Gastrocnemius medialis (tissue), 4 donors: ENCODE results near the gene TYSND1. TPM values are rescaled to one million over a fixed set of nuclear protein-coding genes. Genes with fewer than 3 reads are reported as not detected.

ENCODE experiments used
- ATAC-seq, 2 donors: fragments of 150-250 bp; one replicate each; pipeline ENCODE4 v1.9.1; 2016
- DNase-seq, 2 donors: peaks; one replicate each; pipeline ENCODE4 v3.0.0-alpha.2; 2019
- H3K27ac ChIP-seq, 4 donors: fragments of 200-600 bp; sonication (generic); 1 replicate in 1 of 4; 2 replicates in 3 of 4; pipeline ENCODE4 v1.5.1; 2016 to 2018; ENCODE audit warnings: mild to moderate bottlenecking in 2 of 4, moderate library complexity in 1 of 4
- H3K27me3 ChIP-seq, 3 donors: fragments of 200-600 bp; sonication (generic) in 2 of 3; 1 replicate in 1 of 3; 2 replicates in 2 of 3; pipeline versions ENCODE4 v1.5.1 to v1.6.0; 2016 to 2019; ENCODE audit warnings: mild to moderate bottlenecking in 1 of 3, moderate library complexity in 1 of 3
- H3K36me3 ChIP-seq, 2 donors: fragments of 200-600 bp; sonication (generic) in 1 of 2; one replicate each; pipeline ENCODE4 v1.5.1; 2017 to 2018
- H3K4me1 ChIP-seq, 2 donors: fragments of 200-600 bp; sonication (generic) in 1 of 2; one replicate each; pipeline ENCODE4 v1.5.1; 2016 to 2017; ENCODE audit warnings: mild to moderate bottlenecking in 2 of 2
- H3K4me3 ChIP-seq, 4 donors: fragments of 200-600 bp; sonication (generic) in 3 of 4; 1 replicate in 1 of 4; 2 replicates in 3 of 4; pipeline ENCODE4 v1.5.1; 2016 to 2019; ENCODE audit warnings: mild to moderate bottlenecking in 2 of 4
- H3K9me3 ChIP-seq, 3 donors: fragments of 200-600 bp; sonication (generic) in 2 of 3; 1 replicate in 1 of 3; 2 replicates in 2 of 3; pipeline ENCODE4 v1.5.1; 2016 to 2019
- CTCF ChIP-seq, 5 experiments: fragments of 450-650 bp in 3 of 5; fragments of 200-600 bp in 2 of 5; sonication (generic) in 2 of 5; IDR thresholded peaks in 4 of 5; conservative IDR thresholded peaks in 1 of 5; 1 replicate in 4 of 5; 2 replicates in 1 of 5; pipeline ENCODE4 v1.5.1; 2016 to 2019; ENCODE audit warnings: antibody characterized with exemption in 5 of 5, mild to moderate bottlenecking in 3 of 5, moderate library complexity in 3 of 5
- POLR2A ChIP-seq, 2 donors: fragments of 450-650 bp; IDR thresholded peaks; one replicate each; pipeline ENCODE4 v1.6.1; 2017; ENCODE audit warnings: antibody characterized with exemption in 2 of 2, mild to moderate bottlenecking in 2 of 2, moderate library complexity in 2 of 2
- in situ Hi-C, 4 donors: fragments of 200-750 bp; cut with MboI; loops; one replicate each; pipeline versions ENCODE4 v1.15.0 to v1.8.0; 2017; ENCODE audit warnings: low sequenced_read_pairs in 4 of 4
- intact Hi-C: fragments of 100-400 bp; cut with DNase I; formaldehyde crosslinking; loops from one replicate; pipeline ENCODE4 v1.15.1; 2023; ENCODE audit warnings: low total_unique reads
- total RNA-seq, 4 donors: library from RNA; depleted of rRNA; stranded (reverse); fragments of >200 nt; gene quantifications; one replicate each; pipeline versions ENCODE4 v1.1.0 to v1.2.3, GENCODE V29; 2016

TYSND1 gene
- total RNA-seq, 4 donors from 2014 or later = 2.7 to 10.3 (median 4.7) TPM

GRCh38 chr10:70120417-70120816 lies 26.1 kb downstream of the TYSND1 start:
- ATAC-seq (no peak), DNase-seq (no peak)
- H3K27ac ChIP-seq = no peak overlapping the region
- H3K36me3 ChIP-seq = peaks cover 0 to 26% of the 10 kb centered on the region in 2 donors
- intact Hi-C loops (no loop called here), in situ Hi-C loops (no loop called here)
- H3K9me3 ChIP-seq = no peaks in the 10 kb centered on the region
- H3K4me1 ChIP-seq = peaks cover 12 to 13% of the 10 kb centered on the region in 2 donors
- TF ChIP-seq POLR2A (IDR thresholded peaks at IDR 0.05) (no peak), CTCF (IDR thresholded peaks at IDR 0.05 in 4 of 5, conservative IDR thresholded peaks at IDR 0.05 in 1 of 5) (no peak)
- no peaks in the 10 kb centered on the region for H3K27me3 ChIP-seq
- H3K4me3 ChIP-seq = no peak overlapping the region

- TF ChIP-seq CTCF (IDR thresholded peaks at IDR 0.05 in 4 of 5, conservative IDR thresholded peaks at IDR 0.05 in 1 of 5) = no peak
- Histone ChIP-seq H3K4me3 (no peak overlapping the region), H3K27me3 (no peaks in the 10 kb centered on the region), H3K27ac (no peak overlapping the region), H3K9me3 (no peaks in the 10 kb centered on the region), H3K4me1 (peaks cover 12 to 13% of the 10 kb centered on the region in 2 donors), H3K36me3 (peaks cover 0 to 34% of the 10 kb centered on the region in 2 donors)
- no peak for ATAC-seq
- no peak for DNase-seq
- intact Hi-C loops = no loop called here
- in situ Hi-C loops = no loop called here
Observed at GRCh38 chr10:70119623-70120022, 26.9 kb downstream of the TYSND1 start.

DNA sequence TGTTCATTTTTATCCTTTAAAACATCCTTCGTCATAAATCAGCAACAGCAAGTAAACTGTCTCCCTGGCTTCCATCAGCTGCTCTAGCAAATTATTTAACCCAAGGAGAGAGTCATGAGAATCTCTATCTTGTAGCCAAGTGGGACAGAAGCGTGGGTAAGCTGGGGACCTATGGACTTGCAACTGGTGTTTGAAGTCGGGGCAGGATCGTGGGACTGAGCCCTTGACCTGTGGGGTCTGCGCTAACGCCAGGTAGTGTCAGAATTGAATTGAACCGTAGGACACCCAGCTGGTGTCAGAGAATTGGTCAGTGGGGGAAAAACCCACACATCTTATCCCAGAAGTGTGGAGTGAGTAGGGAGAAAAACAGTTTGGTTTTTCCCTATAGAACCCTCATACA lies 27.3 kb downstream of the TYSND1 start:
- no peak for ATAC-seq
- H3K4me1 ChIP-seq = peaks cover 12 to 13% of the 10 kb centered on the region in 2 donors
- no peak for TF ChIP-seq CTCF (IDR thresholded peaks at IDR 0.05 in 4 of 5, conservative IDR thresholded peaks at IDR 0.05 in 1 of 5)
- TF ChIP-seq POLR2A (IDR thresholded peaks at IDR 0.05) = no peak
- intact Hi-C loops (no loop called here), in situ Hi-C loops (no loop called here)
- H3K9me3 ChIP-seq = no peaks in the 10 kb centered on the region
- H3K27ac ChIP-seq = no peak overlapping the region
- H3K36me3 ChIP-seq = peaks cover 0 to 39% of the 10 kb centered on the region in 2 donors
- H3K4me3 ChIP-seq = no peak overlapping the region
- H3K27me3 ChIP-seq = no peaks in the 10 kb centered on the region
- no peak for DNase-seq

- in situ Hi-C loops = no loop called here
- peak; percentile 35 to 56 for ATAC-seq
Observed at GRCh38 chr10:70118196-70118595, 28.3 kb downstream of the TYSND1 start.

More at GRCh38 chr10:70118196-70118595, 28.3 kb downstream of the TYSND1 start:
- TF ChIP-seq CTCF (IDR thresholded peaks at IDR 0.05 in 4 of 5, conservative IDR thresholded peaks at IDR 0.05 in 1 of 5) = no peak
- TF ChIP-seq POLR2A (IDR thresholded peaks at IDR 0.05) = no peak
- Histone ChIP-seq H3K27me3 (no peaks in the 10 kb centered on the region), H3K27ac (no peak overlapping the region), H3K36me3 (peaks cover 0 to 45% of the 10 kb centered on the region in 2 donors), H3K4me3 (no peak overlapping the region), H3K4me1 (peaks cover 12 to 13% of the 10 kb centered on the region in 2 donors), H3K9me3 (no peaks in the 10 kb centered on the region)
- no peak for DNase-seq
- intact Hi-C loops = no loop called here
